ENCODE results near the gene CX3CL1.

CX3CL1 gene

DNA sequence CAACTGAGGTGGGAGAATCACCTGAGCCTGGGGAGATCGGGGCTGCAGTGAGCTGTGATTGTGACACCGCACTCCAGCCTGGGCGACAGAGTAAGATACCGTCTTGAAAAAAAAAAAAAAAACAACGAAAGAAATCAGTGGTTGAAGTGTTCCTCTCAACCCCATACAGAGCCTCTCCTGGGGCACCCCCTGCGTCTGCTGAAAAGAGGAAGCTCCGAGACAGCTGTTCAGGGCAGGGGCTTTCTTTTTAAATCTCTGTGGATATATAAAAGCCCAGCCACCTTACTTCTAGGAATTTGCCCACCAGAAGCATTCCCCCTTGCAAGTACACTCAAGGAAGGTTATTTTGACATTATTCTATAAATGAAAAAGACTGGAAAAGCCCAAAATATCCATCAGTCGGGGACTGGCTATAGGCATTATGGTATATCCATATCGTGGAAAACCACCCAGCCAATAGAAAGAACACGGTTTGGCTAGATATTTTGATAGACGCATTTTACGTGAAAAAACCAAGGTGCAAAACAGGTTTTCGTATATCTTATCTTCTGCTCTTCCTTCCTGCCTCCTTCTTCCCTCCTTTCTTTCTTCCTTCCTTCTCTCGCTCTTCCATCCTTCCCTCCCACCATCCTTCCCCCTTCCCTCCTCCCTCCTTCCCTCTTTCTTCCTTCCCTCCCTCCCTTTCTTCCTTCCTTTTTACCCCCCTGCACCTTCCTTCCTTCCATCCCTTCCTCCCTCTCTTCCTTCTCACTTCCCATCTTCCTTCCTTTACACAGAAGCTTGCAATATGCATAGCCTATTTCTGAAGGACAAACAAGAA lies 22.9 kb upstream of the CX3CL1 start:
- Mint-ChIP-seq H3K4me1 (peaks cover 26% of the 10 kb centered on the region), H3K27ac (no peak overlapping the region), H3K27me3 (peaks cover 16% of the 10 kb centered on the region), H3K4me3 (no peak overlapping the region), H3K9me3 (no peaks in the 10 kb centered on the region), H3K36me3 (no peaks in the 10 kb centered on the region)

DNA sequence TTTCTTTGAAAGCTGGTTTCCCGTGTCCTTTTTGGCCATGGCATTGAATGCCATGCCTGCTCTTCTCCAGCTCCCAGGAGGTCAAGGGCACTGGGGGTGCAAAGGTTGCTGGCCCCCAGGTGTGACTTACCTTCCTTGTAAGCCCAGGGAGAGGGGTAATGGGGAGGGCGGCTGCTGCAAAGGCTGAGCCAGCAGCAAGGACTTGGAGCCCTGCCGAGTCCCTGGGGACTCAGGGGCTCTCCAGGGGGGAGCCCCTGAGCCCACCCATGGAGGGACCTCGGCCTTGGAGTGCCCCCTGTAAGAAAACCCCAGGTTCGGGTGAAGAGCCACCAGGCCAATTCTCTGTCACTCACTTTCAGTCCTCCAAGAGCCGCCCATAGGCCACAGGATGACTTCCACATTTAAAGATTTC lies 19.6 kb upstream of the CX3CL1 start:
- Mint-ChIP-seq H3K4me3 (no peak overlapping the region), H3K9me3 (no peaks in the 10 kb centered on the region), H3K27me3 (peaks cover 12% of the 10 kb centered on the region), H3K27ac (no peak overlapping the region), H3K4me1 (peaks cover 15% of the 10 kb centered on the region), H3K36me3 (no peaks in the 10 kb centered on the region)

DNA sequence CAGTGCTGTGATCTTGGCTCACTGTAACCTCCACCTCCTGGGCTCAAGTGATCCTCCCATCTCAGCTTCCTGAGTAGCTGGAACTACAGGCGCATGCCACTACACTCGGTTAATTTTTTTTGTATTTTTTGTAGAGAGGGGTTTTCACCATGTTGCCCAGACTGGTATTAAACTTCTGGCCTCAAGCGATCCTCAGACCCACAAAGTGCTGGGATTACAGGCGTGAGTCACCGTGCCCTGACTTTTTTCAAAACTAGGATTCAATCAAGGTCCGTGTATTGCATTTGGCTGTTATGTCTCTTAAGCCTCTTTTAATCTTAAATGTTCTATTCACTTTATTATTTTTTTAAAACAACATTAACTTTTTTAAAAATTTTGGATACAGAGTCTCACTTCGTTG lies 18.0 kb upstream of the CX3CL1 start:
- no peak overlapping the region for H3K27ac Mint-ChIP-seq
- H3K27me3 Mint-ChIP-seq, result peaks cover 3% of the 10 kb centered on the region
- no peaks in the 10 kb centered on the region for H3K9me3 Mint-ChIP-seq
- H3K36me3 Mint-ChIP-seq, result no peaks in the 10 kb centered on the region
- H3K4me1 Mint-ChIP-seq, result peaks cover 6% of the 10 kb centered on the region
- H3K4me3 Mint-ChIP-seq, result no peak overlapping the region

GRCh38 chr16:57355898-57356414 lies 16.3 kb upstream of the CX3CL1 start:
- no peak overlapping the region for H3K4me3 Mint-ChIP-seq
- no peaks in the 10 kb centered on the region for H3K4me1 Mint-ChIP-seq
- no peaks in the 10 kb centered on the region for H3K9me3 Mint-ChIP-seq
- no peaks in the 10 kb centered on the region for H3K36me3 Mint-ChIP-seq
- no peak overlapping the region for H3K27ac Mint-ChIP-seq
- H3K27me3 Mint-ChIP-seq, result peaks cover 3% of the 10 kb centered on the region

DNA sequence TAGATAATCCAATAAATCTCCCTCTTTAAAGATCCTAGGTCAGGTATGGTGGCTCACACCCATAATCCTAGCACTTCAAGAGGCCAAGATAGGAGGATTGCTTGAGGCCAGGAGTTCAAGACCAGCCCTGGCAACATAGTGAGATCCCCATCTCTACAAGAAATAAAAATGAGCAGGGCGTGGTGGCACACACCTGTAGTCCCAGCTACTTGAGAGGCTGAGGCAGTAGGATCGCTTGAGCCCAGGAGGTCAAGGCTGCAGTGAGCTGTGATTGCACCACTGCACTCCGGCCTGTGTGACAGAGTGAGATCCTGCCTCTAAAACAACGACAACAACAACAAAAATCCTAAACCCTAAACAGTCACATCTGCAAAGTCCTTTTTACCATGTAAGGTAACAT lies 15.7 kb upstream of the CX3CL1 start:
- no peaks in the 10 kb centered on the region for H3K36me3 Mint-ChIP-seq
- peaks cover 3% of the 10 kb centered on the region for H3K27me3 Mint-ChIP-seq
- no peak overlapping the region for H3K4me3 Mint-ChIP-seq
- H3K4me1 Mint-ChIP-seq, result no peaks in the 10 kb centered on the region
- H3K27ac Mint-ChIP-seq, result no peak overlapping the region
- H3K9me3 Mint-ChIP-seq, result no peaks in the 10 kb centered on the region

DNA sequence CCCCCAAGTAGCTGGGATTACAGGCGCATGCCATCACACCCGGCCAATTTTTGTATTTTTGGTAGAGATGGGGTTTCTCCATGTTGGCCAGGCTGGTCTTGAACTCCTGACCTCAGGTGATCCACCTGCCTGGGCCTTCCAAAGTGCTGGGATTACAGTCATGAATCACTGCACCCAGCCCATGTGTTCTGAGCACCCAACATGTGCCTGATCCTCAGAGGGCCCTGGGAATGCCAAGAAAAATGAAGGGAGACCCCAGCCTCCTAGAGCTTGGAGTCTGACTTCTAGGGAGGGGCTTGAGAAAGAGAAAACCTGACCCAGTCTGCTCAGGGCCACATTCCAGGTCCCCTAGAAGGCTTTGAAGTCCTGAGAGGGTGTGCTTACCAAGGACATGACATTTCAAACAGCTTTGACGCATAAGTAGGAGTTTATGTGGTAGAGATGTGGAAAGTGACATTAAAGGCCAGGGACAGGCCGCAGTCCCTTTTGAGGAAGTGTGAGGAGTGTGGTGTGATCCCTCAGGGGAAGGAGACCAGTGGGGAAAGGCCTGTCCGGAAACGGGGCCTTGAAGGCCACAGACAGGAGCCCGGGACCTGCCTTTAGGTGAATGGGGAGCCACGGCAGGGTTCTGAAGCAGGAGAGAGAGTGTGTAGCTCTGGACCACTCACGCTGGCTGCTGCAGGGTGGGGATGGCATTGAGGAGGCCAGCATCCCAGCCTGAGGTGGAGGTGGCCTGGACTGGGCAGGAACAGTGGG lies 14.8 kb upstream of the CX3CL1 start:
- Mint-ChIP-seq H3K4me3 (no peak overlapping the region), H3K36me3 (no peaks in the 10 kb centered on the region), H3K27me3 (no peaks in the 10 kb centered on the region), H3K27ac (peak overlapping the region; percentile 72), H3K9me3 (no peaks in the 10 kb centered on the region), H3K4me1 (no peaks in the 10 kb centered on the region)

- Mint-ChIP-seq H3K36me3 (no peaks in the 10 kb centered on the region), H3K27me3 (no peaks in the 10 kb centered on the region), H3K9me3 (no peaks in the 10 kb centered on the region), H3K27ac (peak overlapping the region; percentile 72), H3K4me3 (no peak overlapping the region), H3K4me1 (no peaks in the 10 kb centered on the region)
Measured at GRCh38 chr16:57358086-57358420, 14.2 kb upstream of the CX3CL1 start.

- Mint-ChIP-seq H3K4me3 (no peak within 1 kb of the TSS), H3K4me1 (no peaks in the 10 kb centered on the region), H3K27ac (peak within 1 kb of the TSS; percentile 72)
Measured at GRCh38 chr16:57358527-57359095, 13.7 kb upstream of the CX3CL1 start, which contains the start of gene CCL22. TSS of gene CCL22 (plus strand) at chr16:57358783. CDS start at chr16:57358817, 34 bp downstream.

GRCh38 chr16:57360321-57360935 lies 11.9 kb upstream of the CX3CL1 start:
- H3K4me3 Mint-ChIP-seq, result no peak overlapping the region
- H3K9me3 Mint-ChIP-seq, result no peaks in the 10 kb centered on the region
- H3K27me3 Mint-ChIP-seq, result no peaks in the 10 kb centered on the region
- no peak overlapping the region for H3K27ac Mint-ChIP-seq
- H3K36me3 Mint-ChIP-seq, result no peaks in the 10 kb centered on the region
- no peaks in the 10 kb centered on the region for H3K4me1 Mint-ChIP-seq

More at GRCh38 chr16:57358527-57359095, 13.7 kb upstream of the CX3CL1 start, which contains the start of gene CCL22:
- no peaks in the 10 kb centered on the region for H3K27me3 Mint-ChIP-seq
- H3K9me3 Mint-ChIP-seq, result no peaks in the 10 kb centered on the region
- H3K36me3 Mint-ChIP-seq, result no peaks in the 10 kb centered on the region

- H3K4me3 Mint-ChIP-seq, result no peak overlapping the region
- no peaks in the 10 kb centered on the region for H3K27me3 Mint-ChIP-seq
- no peak overlapping the region for H3K27ac Mint-ChIP-seq
- no peaks in the 10 kb centered on the region for H3K36me3 Mint-ChIP-seq
- H3K9me3 Mint-ChIP-seq, result no peaks in the 10 kb centered on the region
- no peaks in the 10 kb centered on the region for H3K4me1 Mint-ChIP-seq
Measured at GRCh38 chr16:57361404-57361803, 10.9 kb upstream of the CX3CL1 start.

DNA sequence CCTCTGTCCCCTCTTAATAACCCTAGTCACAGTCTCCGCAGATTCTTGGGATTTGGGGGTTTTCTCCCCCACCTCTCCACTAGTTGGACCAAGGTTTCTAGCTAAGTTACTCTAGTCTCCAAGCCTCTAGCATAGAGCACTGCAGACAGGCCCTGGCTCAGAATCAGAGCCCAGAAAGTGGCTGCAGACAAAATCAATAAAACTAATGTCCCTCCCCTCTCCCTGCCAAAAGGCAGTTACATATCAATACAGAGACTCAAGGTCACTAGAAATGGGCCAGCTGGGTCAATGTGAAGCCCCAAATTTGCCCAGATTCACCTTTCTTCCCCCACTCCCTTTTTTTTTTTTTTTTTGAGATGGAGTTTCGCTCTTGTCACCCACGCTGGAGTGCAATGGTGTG lies 8.1 kb upstream of the CX3CL1 start:
- peaks cover 4% of the 10 kb centered on the region for H3K27me3 Mint-ChIP-seq
- no peaks in the 10 kb centered on the region for H3K9me3 Mint-ChIP-seq
- H3K4me3 Mint-ChIP-seq, result no peak overlapping the region
- no peaks in the 10 kb centered on the region for H3K36me3 Mint-ChIP-seq
- no peak overlapping the region for H3K27ac Mint-ChIP-seq
- H3K4me1 Mint-ChIP-seq, result no peaks in the 10 kb centered on the region

DNA sequence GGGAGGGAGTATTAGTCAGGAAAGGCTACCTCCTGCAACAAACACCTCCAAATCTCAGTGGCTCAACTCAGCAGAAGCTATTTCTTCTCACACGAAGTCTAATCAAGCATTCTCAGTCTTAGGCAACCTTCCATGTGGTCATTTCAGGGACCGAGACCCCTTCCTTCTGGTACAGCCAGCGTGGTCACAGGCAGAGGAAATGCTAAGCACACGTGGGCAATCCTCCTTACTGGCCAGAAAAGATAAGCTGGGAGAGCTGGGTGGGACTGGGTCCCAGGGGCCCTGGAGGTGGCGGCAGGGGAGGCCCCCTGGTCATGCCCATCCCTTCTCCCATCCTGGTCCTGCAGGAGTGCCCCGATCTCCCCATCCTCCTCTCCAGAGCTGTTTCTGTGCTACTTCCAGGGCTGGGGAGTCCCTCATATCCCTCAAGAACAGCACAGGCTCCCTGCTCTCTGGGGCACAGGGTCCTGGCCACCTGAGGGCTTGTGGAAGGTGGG lies 5.7 kb upstream of the CX3CL1 start:
- H3K4me1 Mint-ChIP-seq, result no peaks in the 10 kb centered on the region
- H3K9me3 Mint-ChIP-seq, result no peaks in the 10 kb centered on the region
- no peak overlapping the region for H3K27ac Mint-ChIP-seq
- H3K4me3 Mint-ChIP-seq, result no peak overlapping the region
- no peaks in the 10 kb centered on the region for H3K36me3 Mint-ChIP-seq
- H3K27me3 Mint-ChIP-seq, result peaks cover 4% of the 10 kb centered on the region

DNA sequence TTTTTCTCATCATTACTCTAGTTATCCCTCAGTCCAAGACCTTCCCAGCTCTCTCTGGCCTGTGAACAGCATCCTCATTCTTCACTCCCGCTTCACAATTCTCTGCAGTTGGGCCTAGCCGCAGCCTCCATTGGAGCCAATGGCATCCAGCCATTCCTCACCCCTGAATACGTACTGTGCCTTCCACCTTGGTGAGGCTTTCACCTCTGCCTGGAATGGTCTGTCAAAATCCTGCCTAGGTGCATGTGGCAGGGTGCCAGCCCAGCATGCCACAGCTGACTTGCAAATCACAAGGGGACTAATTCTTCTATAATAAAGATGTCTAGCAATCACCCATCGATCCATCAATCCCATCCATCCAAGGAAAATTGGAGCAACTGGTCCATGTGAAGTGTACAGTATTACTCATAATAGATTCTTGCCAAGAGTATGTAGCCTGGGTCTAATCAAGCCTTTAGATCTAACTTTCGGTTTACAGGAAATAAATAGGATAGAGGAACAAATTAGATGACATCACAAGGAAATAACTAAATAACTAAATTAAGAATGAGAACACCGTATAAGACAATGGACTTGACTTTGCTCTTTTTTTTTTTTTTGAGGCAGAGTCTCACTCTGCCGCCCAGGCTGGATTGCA lies 5.1 kb upstream of the CX3CL1 start:
- peaks cover 4% of the 10 kb centered on the region for H3K27me3 Mint-ChIP-seq
- no peaks in the 10 kb centered on the region for H3K36me3 Mint-ChIP-seq
- no peaks in the 10 kb centered on the region for H3K9me3 Mint-ChIP-seq
- H3K27ac Mint-ChIP-seq, result no peak overlapping the region
- H3K4me1 Mint-ChIP-seq, result no peaks in the 10 kb centered on the region
- H3K4me3 Mint-ChIP-seq, result no peak overlapping the region

GRCh38 chr16:57371494-57372371 lies 557 bp upstream of the CX3CL1 start:
- peaks cover 5% of the 10 kb centered on the region for H3K27me3 Mint-ChIP-seq
- no peaks in the 10 kb centered on the region for H3K4me1 Mint-ChIP-seq
- no peak overlapping the region for H3K4me3 Mint-ChIP-seq
- H3K9me3 Mint-ChIP-seq, result no peaks in the 10 kb centered on the region
- H3K27ac Mint-ChIP-seq, result no peak overlapping the region
- H3K36me3 Mint-ChIP-seq, result no peaks in the 10 kb centered on the region
